ENCODE data around the gene NAA15. TPM values are rescaled to one million over a fixed set of nuclear protein-coding genes. Genes with fewer than 3 reads are reported as not detected.

NAA15 gene
- total and polyA plus RNA-seq, 2 of the 8 experiments (the other 6 are each of a cell fraction or from before 2014, with no cell fraction given): 9.7 to 124 TPM

- no peak for TF ChIP-seq ATF3 (IDR thresholded peaks at IDR 0.05; ENCODE audit: insufficient read depth, low read depth, low read length)
- TF ChIP-seq KDM5A (IDR thresholded peaks at IDR 0.05; ENCODE audit: low read length): no peak
- no peak for TF ChIP-seq NRF1 (IDR thresholded peaks at IDR 0.05; ENCODE audit: low read depth, low read length)
- TF ChIP-seq ASH2L (IDR thresholded peaks at IDR 0.05; ENCODE audit: low read length): no peak
Observed at GRCh38 chr4:139278912-139279759, 22.2 kb upstream of the NAA15 start (continued).

All from H1 (cell line).